SK-N-MC (cell line): Measurements from ENCODE around the gene FIBCD1.

Source experiments
- EZH2 ChIP-seq: fragments of 200-600 bp; sonication (generic); IDR thresholded peaks from one replicate; pipeline ENCODE4 v1.6.1; 2017; ENCODE audit warnings: antibody characterized with exemption
- POLR2AphosphoS5 ChIP-seq: IDR thresholded peaks from 2 replicates; pipeline ENCODE4 v1.6.1; 2012; ENCODE audit warnings: mild to moderate bottlenecking, low read depth, low read length, borderline replicate concordance

- TF ChIP-seq POLR2AphosphoS5: no peak
- no peak for TF ChIP-seq EZH2
Measured at GRCh38 chr9:130888146-130888885, 50.7 kb downstream of the FIBCD1 start.
